CD14-positive monocyte (primary cell): ENCODE measurements around the gene MYO7B. TPM values are rescaled to one million over a fixed set of nuclear protein-coding genes. Genes with fewer than 3 reads are reported as not detected.

ENCODE experiments used
- DNase-seq, 3 donors: peaks; one replicate each; pipeline ENCODE4 v3.0.0-alpha.2; 2011 to 2022
- H2AFZ ChIP-seq: 2 replicates; pipeline ENCODE4 v1.6.0; 2012; ENCODE audit warnings: mild to moderate bottlenecking, low read depth, low read length, inconsistent platforms; ENCODE audit not compliant: insufficient read depth, poor library complexity, severe bottlenecking
- H3K27ac ChIP-seq, 2 donors: 1 replicate in 1 of 2; 2 replicates in 1 of 2; pipeline ENCODE4 v1.5.1; 2012 to 2013; ENCODE audit warnings: low read length in 2 of 2, control low read depth in 1 of 2, inconsistent platforms in 1 of 2, low read depth in 1 of 2, mild to moderate bottlenecking in 1 of 2
- H3K27me3 ChIP-seq, 2 donors: one replicate each; pipeline versions ENCODE4 v1.6.0 to v1.6.1; 2011 to 2013; ENCODE audit warnings: low read length in 2 of 2; ENCODE audit not compliant: control insufficient read depth in 2 of 2, insufficient read depth in 2 of 2
- H3K36me3 ChIP-seq, 2 donors: replicated peaks in 1 of 2; 1 replicate in 1 of 2; 2 replicates in 1 of 2; pipeline versions ENCODE4 v1.5.1 to v1.6.1; 2012 to 2013; ENCODE audit warnings: low read length in 2 of 2, control low read depth in 1 of 2, inconsistent platforms in 1 of 2, mild to moderate bottlenecking in 1 of 2; ENCODE audit not compliant: insufficient read depth in 2 of 2, control insufficient read depth in 1 of 2
- H3K4me1 ChIP-seq, 2 donors: 1 replicate in 1 of 2; 2 replicates in 1 of 2; pipeline versions ENCODE4 v1.5.1 to v1.6.1; 2012 to 2013; ENCODE audit warnings: low read length in 2 of 2, control low read depth in 1 of 2, inconsistent platforms in 1 of 2, mild to moderate bottlenecking in 1 of 2, moderate library complexity in 1 of 2; ENCODE audit not compliant: insufficient read depth in 2 of 2, control insufficient read depth in 1 of 2
- H3K4me2 ChIP-seq: replicated peaks from 2 replicates; pipeline ENCODE3; 2012; ENCODE audit warnings: low read length, moderate library complexity, mild to moderate bottlenecking; ENCODE audit not compliant: poor library complexity, severe bottlenecking; ENCODE audit errors: extremely low read depth
- H3K4me3 ChIP-seq, 3 experiments: fragments of 200-600 bp in 1 of 3; sonication (generic) in 1 of 3; replicated peaks in 1 of 3; 1 replicate in 2 of 3; 2 replicates in 1 of 3; pipeline ENCODE4 v1.5.1; 2011 to 2013; ENCODE audit warnings: low read length in 3 of 3, mild to moderate bottlenecking in 3 of 3, control low read depth in 2 of 3, low read depth in 2 of 3, inconsistent platforms in 1 of 3, moderate library complexity in 1 of 3
- H3K79me2 ChIP-seq: 2 replicates; pipeline ENCODE4 v1.6.0; 2012; ENCODE audit warnings: mild to moderate bottlenecking, control low read depth, inconsistent platforms, low read length, moderate library complexity; ENCODE audit not compliant: insufficient read depth
- H3K9ac ChIP-seq: 2 replicates; pipeline ENCODE4 v1.6.0; 2017; ENCODE audit warnings: low read length, mild to moderate bottlenecking; ENCODE audit not compliant: insufficient read depth, poor library complexity, severe bottlenecking
- H3K9me3 ChIP-seq, 2 donors: replicated peaks in 1 of 2; 1 replicate in 1 of 2; 2 replicates in 1 of 2; pipeline versions ENCODE4 v1.5.1 to v1.6.1; 2012 to 2013; ENCODE audit warnings: low read length in 2 of 2, control low read depth in 1 of 2; ENCODE audit not compliant: control insufficient read depth in 1 of 2, insufficient read depth in 1 of 2
- H4K20me1 ChIP-seq: 2 replicates; pipeline ENCODE4 v1.6.0; 2012; ENCODE audit warnings: mild to moderate bottlenecking, low read length, control low read depth, moderate library complexity; ENCODE audit not compliant: insufficient read depth
- H3K27ac Mint-ChIP-seq, 7 donors: one replicate each; pipeline ENCODE4 v1.8.0; 2020; ENCODE audit warnings: mild to moderate bottlenecking in 7 of 7, mixed read lengths in 7 of 7, moderate library complexity in 6 of 7, inconsistent platforms in 2 of 7
- H3K27me3 Mint-ChIP-seq, 3 donors: one replicate each; pipeline ENCODE4 v1.8.0; 2021 to 2022; ENCODE audit warnings: low read depth in 3 of 3, mild to moderate bottlenecking in 3 of 3, mixed read lengths in 3 of 3, moderate library complexity in 3 of 3, inconsistent platforms in 1 of 3
- H3K36me3 Mint-ChIP-seq, 2 donors: one replicate each; pipeline ENCODE4 v1.8.0; 2020; ENCODE audit warnings: mixed read lengths in 2 of 2, inconsistent platforms in 1 of 2, mild to moderate bottlenecking in 1 of 2
- H3K4me1 Mint-ChIP-seq: one replicate; pipeline ENCODE4 v1.8.0; 2020; ENCODE audit warnings: mild to moderate bottlenecking, mixed read lengths
- H3K4me3 Mint-ChIP-seq, 2 donors: one replicate each; pipeline ENCODE4 v1.8.0; 2020; ENCODE audit warnings: mild to moderate bottlenecking in 2 of 2, mixed read lengths in 2 of 2, moderate library complexity in 1 of 2
- H3K9me3 Mint-ChIP-seq, 7 donors: one replicate each; pipeline ENCODE4 v1.8.0; 2020 to 2022; ENCODE audit warnings: mixed read lengths in 7 of 7, mild to moderate bottlenecking in 6 of 7, moderate library complexity in 6 of 7, inconsistent platforms in 2 of 7
- CTCF ChIP-seq: fragments of 200-600 bp; IDR thresholded peaks from one replicate; pipeline ENCODE4 v1.8.0; 2022; ENCODE audit warnings: antibody characterized with exemption, mild to moderate bottlenecking
- WGBS: methylation state at CpG from one replicate; pipeline ENCODE4 v1.1.5; 2013; ENCODE audit warnings: missing lambda C conversion rate; ENCODE audit not compliant: insufficient coverage; 5-methylcytosine and 5-hydroxymethylcytosine counted together
- intact Hi-C, 2 donors: fragments of 100-400 bp; cut with micrococcal nuclease; formaldehyde crosslinking; loops; one replicate each; pipeline versions ENCODE4 v1.15.0 to v1.15.1; 2023
- polyA plus RNA-seq, 3 donors: library from polyadenylated mRNA; depleted of rRNA in 1 of 3; unstranded in 2 of 3; stranded (reverse) in 1 of 3; fragments of 300-500 nt in 2 of 3; fragments of >200 nt in 1 of 3; fragmentation: Illumina TruSeq in 2 of 3; gene quantifications; 1 replicate in 2 of 3; 2 replicates in 1 of 3; pipeline ENCODE4 v1.2.3, GENCODE V29; 2012 to 2021

The MYO7B gene
- polyA plus RNA-seq, 3 donors = 7.3 to 9.8 (median 9.0) TPM

- Mint-ChIP-seq H3K27me3 (peaks cover 0 to 2% (median 0%) of the 10 kb centered on the region in 3 donors), H3K4me1 (peaks cover 10% of the 10 kb centered on the region), H3K4me3 (no peak overlapping the region), H3K27ac (no peak overlapping the region), H3K36me3 (no peaks in the 10 kb centered on the region), H3K9me3 (peaks cover 0 to 1% (median 0%) of the 10 kb centered on the region in 7 donors)
- Histone ChIP-seq H3K4me2 (no peak overlapping the region), H3K36me3 (no peaks in the 10 kb centered on the region), H3K4me1 (peaks cover 6 to 9% of the 10 kb centered on the region in 2 donors), H3K4me3 (no peak overlapping the region), H3K27me3 (no peaks in the 10 kb centered on the region), H3K27ac (no peak overlapping the region), H3K9me3 (no peaks in the 10 kb centered on the region), H3K9ac (no peak overlapping the region), H2AFZ (no peak overlapping the region), H3K79me2 (no peaks in the 10 kb centered on the region), H4K20me1 (no peaks in the 10 kb centered on the region)
- WGBS = 96% methylated on average over 14 of the region's 15 CpGs
- TF ChIP-seq CTCF = no peak
- no peak for DNase-seq
- intact Hi-C loops = no loop called here
Measured at GRCh38 chr2:127582863-127583861, 47.7 kb downstream of the MYO7B start.

GRCh38 chr2:127584047-127584446, 48.6 kb downstream of the MYO7B start:
- no peak overlapping the region for H3K27ac Mint-ChIP-seq
- intact Hi-C loops = no loop called here
- H3K27me3 Mint-ChIP-seq = peaks cover 0 to 2% (median 0%) of the 10 kb centered on the region in 3 donors
- Histone ChIP-seq H3K4me2 (no peak overlapping the region), H3K9me3 (no peaks in the 10 kb centered on the region), H4K20me1 (no peaks in the 10 kb centered on the region), H3K36me3 (no peaks in the 10 kb centered on the region), H3K27me3 (no peaks in the 10 kb centered on the region), H3K9ac (no peak overlapping the region), H3K4me3 (no peak overlapping the region), H3K4me1 (peaks cover 6 to 9% of the 10 kb centered on the region in 2 donors), H2AFZ (no peak overlapping the region), H3K79me2 (no peaks in the 10 kb centered on the region), H3K27ac (no peak overlapping the region)
- no peak overlapping the region for H3K4me3 Mint-ChIP-seq
- peaks cover 0 to 1% (median 0%) of the 10 kb centered on the region in 7 donors for H3K9me3 Mint-ChIP-seq
- no peaks in the 10 kb centered on the region for H3K36me3 Mint-ChIP-seq
- DNase-seq = no peak
- peaks cover 10% of the 10 kb centered on the region for H3K4me1 Mint-ChIP-seq
- no peak for TF ChIP-seq CTCF
- 96% methylated on average over 13 of the region's 14 CpGs for WGBS
